ENCODE results near the gene UBE2L5. TPM values are rescaled to one million over a fixed set of nuclear protein-coding genes. Genes with fewer than 3 reads are reported as not detected.

Gene UBE2L5
- total and polyA plus RNA-seq, 2 of the 4 experiments (the other 2 are of a cell fraction) = 0.18 TPM; not detected in 1

DNA sequence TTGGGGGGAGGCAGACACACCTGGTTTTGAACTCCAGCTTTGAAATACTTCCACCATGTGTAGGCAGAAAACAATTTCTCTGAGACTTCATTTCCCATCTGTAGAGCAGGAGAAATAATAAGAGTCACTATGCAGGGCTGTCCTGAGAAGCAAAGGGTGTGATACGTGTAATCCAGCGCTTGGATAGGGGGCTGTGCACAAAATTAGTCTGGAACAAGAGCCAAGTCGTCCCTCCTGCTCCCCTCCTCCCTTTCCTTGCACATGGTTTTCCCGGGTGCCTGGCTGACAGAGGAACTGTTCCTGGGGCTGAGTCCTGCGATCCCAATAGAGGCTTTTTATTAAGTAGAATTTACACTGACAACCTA, 29.6 kb upstream of the UBE2L5 start:
- H2AK9ac ChIP-seq (replicated peaks; ENCODE audit: low read depth, low read length, poor library complexity) = no peak overlapping the region
- H4K20me1 ChIP-seq (ENCODE audit: insufficient read depth, low read length) = no peaks in the 10 kb centered on the region
- dilution Hi-C loops (cut with HindIII; ENCODE audit: low sequenced_read_pairs, unreplicated experiment) = no loop called here
- H3K79me1 ChIP-seq (ENCODE audit: low read depth in 1 of 2, low read length in 2 of 2) = no peaks in the 10 kb centered on the region
- H4K5ac ChIP-seq (ENCODE audit: low read depth, low read length) = no peak overlapping the region
- H2AFZ ChIP-seq (replicated peaks; ENCODE audit: low read length, poor library complexity) = no peak overlapping the region
- no peak overlapping the region for H2BK20ac ChIP-seq (ENCODE audit: low read depth, low read length)
- H4K91ac ChIP-seq (ENCODE audit: insufficient read depth, low read depth, low read length) = no peak overlapping the region
- CTCF ChIA-PET = interaction anchor here (1.7 kb wide), 1 partner anchor 20 kb away, joined by 3 read pairs; no protein-coding TSS in a partner anchor
- no peak overlapping the region for H2AK5ac ChIP-seq (ENCODE audit: low read depth, low read length)
- BruUV-seq (replicated peaks) = no TSS peak
- no peak overlapping the region for H3K27ac ChIP-seq (ENCODE audit: insufficient read depth, low read length)
- DNase-seq (no peak), ATAC-seq (ENCODE audit: low read depth) (no peak)
- H3K27me3 ChIP-seq (ENCODE audit: control insufficient read depth, insufficient read depth, low read length) = no peaks in the 10 kb centered on the region
- H3K9me1 ChIP-seq (ENCODE audit: insufficient read depth, low read length) = peaks cover 3% of the 10 kb centered on the region; the same call in 1 of the 2 replicates
- no peak overlapping the region for H3K4me2 ChIP-seq (ENCODE audit: low read depth, low read length)
- no peak overlapping the region for H3K4me3 ChIP-seq (ENCODE audit: insufficient read depth, low read depth, low read length)
- no peak overlapping the region for H2BK5ac ChIP-seq (ENCODE audit: low read depth, low read length, poor library complexity, severe bottlenecking)
- TF ChIP-seq SMC3 (IDR thresholded peaks at IDR 0.05; ENCODE audit: low read depth, low read length) (no peak), RCOR1 (IDR thresholded peaks at IDR 0.05; ENCODE audit: insufficient replicate concordance, low read length) (no peak), MAFK (IDR thresholded peaks at IDR 0.05; ENCODE audit: low read depth, low read length) (no peak), MXI1 (IDR thresholded peaks at IDR 0.05; ENCODE audit: borderline replicate concordance, low read depth, low read length) (no peak), POLR2A (IDR thresholded peaks at IDR 0.05; ENCODE audit: low read depth, low read length) (no peak), NFE2L2 (IDR thresholded peaks at IDR 0.05; ENCODE audit: low read depth, low read length) (no peak)
- TF ChIP-seq, protein P1, sequence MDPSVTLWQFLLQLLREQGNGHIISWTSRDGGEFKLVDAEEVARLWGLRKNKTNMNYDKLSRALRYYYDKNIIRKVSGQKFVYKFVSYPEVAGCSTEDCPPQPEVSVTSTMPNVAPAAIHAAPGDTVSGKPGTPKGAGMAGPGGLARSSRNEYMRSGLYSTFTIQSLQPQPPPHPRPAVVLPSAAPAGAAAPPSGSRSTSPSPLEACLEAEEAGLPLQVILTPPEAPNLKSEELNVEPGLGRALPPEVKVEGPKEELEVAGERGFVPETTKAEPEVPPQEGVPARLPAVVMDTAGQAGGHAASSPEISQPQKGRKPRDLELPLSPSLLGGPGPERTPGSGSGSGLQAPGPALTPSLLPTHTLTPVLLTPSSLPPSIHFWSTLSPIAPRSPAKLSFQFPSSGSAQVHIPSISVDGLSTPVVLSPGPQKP (IDR thresholded peaks at IDR 0.05; ENCODE audit: borderline replicate concordance, low read depth, low read length) = no peak
- TF ChIP-seq, protein P2, sequence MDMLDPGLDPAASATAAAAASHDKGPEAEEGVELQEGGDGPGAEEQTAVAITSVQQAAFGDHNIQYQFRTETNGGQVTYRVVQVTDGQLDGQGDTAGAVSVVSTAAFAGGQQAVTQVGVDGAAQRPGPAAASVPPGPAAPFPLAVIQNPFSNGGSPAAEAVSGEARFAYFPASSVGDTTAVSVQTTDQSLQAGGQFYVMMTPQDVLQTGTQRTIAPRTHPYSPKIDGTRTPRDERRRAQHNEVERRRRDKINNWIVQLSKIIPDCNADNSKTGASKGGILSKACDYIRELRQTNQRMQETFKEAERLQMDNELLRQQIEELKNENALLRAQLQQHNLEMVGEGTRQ (IDR thresholded peaks at IDR 0.05; ENCODE audit: low read depth, low read length) = no peak
- H3K4me1 ChIP-seq (ENCODE audit: control insufficient read depth, insufficient read depth, low read length) = peaks cover 8% of the 10 kb centered on the region
- no peak overlapping the region for H3K9ac ChIP-seq (ENCODE audit: low read depth, low read length)
- WGBS, 2 experiments (ENCODE audit: extremely low coverage in 2 of 2, insufficient read length in 1 of 2) = no CpG with 5 or more reads among the region's 5 CpGs
- no peak overlapping the region for H3K18ac ChIP-seq (ENCODE audit: low read depth, low read length)
- no peak overlapping the region for H3K14ac ChIP-seq (replicated peaks; ENCODE audit: low read depth, low read length)
- no peak overlapping the region for H3K4ac ChIP-seq (ENCODE audit: low read depth, low read length)
- no peak overlapping the region for H3K23ac ChIP-seq (ENCODE audit: low read depth, low read length)
- no peaks in the 10 kb centered on the region for H3K9me3 ChIP-seq (ENCODE audit: control insufficient read depth, insufficient read depth, low read length)
- H2BK15ac ChIP-seq (ENCODE audit: low read depth, low read length) = no peak overlapping the region
- intact Hi-C loops (cut with micrococcal nuclease) = no loop called here
- H3K36me3 ChIP-seq (ENCODE audit: control insufficient read depth, insufficient read depth, low read length) = no peaks in the 10 kb centered on the region
- no peak overlapping the region for H3K56ac ChIP-seq (ENCODE audit: extremely low read depth, insufficient read depth, low read length)
- H4K8ac ChIP-seq (ENCODE audit: low read depth in 2 of 2, low read length in 2 of 2) = no peak overlapping the region
- no peak overlapping the region for H2BK120ac ChIP-seq (ENCODE audit: low read depth, low read length)
- POLR2A ChIA-PET (ENCODE audit: unreplicated experiment) = no interaction called here
- in situ Hi-C loops (cut with MboI; ENCODE audit: low sequenced_read_pairs) = no loop called here
